H9 (cell line): ENCODE measurements around the gene PFKP. TPM values are rescaled to one million over a fixed set of nuclear protein-coding genes. Genes with fewer than 3 reads are reported as not detected.

Experiments used
- DNase-seq: peaks from one replicate; pipeline ENCODE4 v3.0.0-alpha.2; 2017
- H2AFZ ChIP-seq: one replicate; pipeline ENCODE4 v1.6.1; 2013; ENCODE audit warnings: mild to moderate bottlenecking, low read length, control low read depth, moderate library complexity
- H2AK5ac ChIP-seq: 2 replicates; pipeline ENCODE4 v1.6.1; 2013; ENCODE audit warnings: low read length, control low read depth, mixed read lengths; ENCODE audit not compliant: insufficient read length
- H2BK120ac ChIP-seq: one replicate; pipeline ENCODE4 v1.6.1; 2013; ENCODE audit warnings: low read depth, mild to moderate bottlenecking, low read length, control low read depth, inconsistent platforms; ENCODE audit not compliant: poor library complexity, severe bottlenecking
- H2BK12ac ChIP-seq: 2 replicates; pipeline ENCODE4 v1.6.1; 2013; ENCODE audit warnings: low read length, control low read depth, mixed read lengths, low read depth; ENCODE audit not compliant: insufficient read length
- H2BK15ac ChIP-seq: 2 replicates; pipeline ENCODE4 v1.6.1; 2013; ENCODE audit warnings: low read depth, low read length, control low read depth
- H2BK20ac ChIP-seq: one replicate; pipeline ENCODE4 v1.6.1; 2013; ENCODE audit warnings: low read depth, mild to moderate bottlenecking, low read length, control low read depth, inconsistent platforms; ENCODE audit not compliant: poor library complexity, severe bottlenecking
- H2BK5ac ChIP-seq: 2 replicates; pipeline ENCODE4 v1.6.1; 2013; ENCODE audit warnings: low read length, control low read depth, mixed read lengths; ENCODE audit not compliant: insufficient read length
- H3K14ac ChIP-seq: 2 replicates; pipeline ENCODE4 v1.6.1; 2013; ENCODE audit warnings: low read length, control low read depth; ENCODE audit not compliant: insufficient read depth
- H3K18ac ChIP-seq: 2 replicates; pipeline ENCODE4 v1.6.1; 2013; ENCODE audit warnings: low read depth, mild to moderate bottlenecking, mixed read lengths, low read length, control low read depth; ENCODE audit not compliant: insufficient read length
- H3K23ac ChIP-seq: 2 replicates; pipeline ENCODE4 v1.6.1; 2013; ENCODE audit warnings: low read length, control low read depth, mixed read lengths, low read depth; ENCODE audit not compliant: insufficient read length
- H3K23me2 ChIP-seq: 2 replicates; pipeline ENCODE4 v1.6.1; 2013; ENCODE audit warnings: low read depth, mild to moderate bottlenecking, mixed read lengths, low read length, control low read depth; ENCODE audit not compliant: insufficient read length, poor library complexity, severe bottlenecking
- H3K27ac ChIP-seq: 2 replicates; pipeline ENCODE4 v1.5.1; 2013; ENCODE audit warnings: low read length, control low read depth, mixed read lengths, low read depth; ENCODE audit not compliant: insufficient read length
- H3K27me3 ChIP-seq: 2 replicates; pipeline ENCODE4 v1.6.1; 2013; ENCODE audit warnings: low read length, control low read depth, inconsistent platforms; ENCODE audit not compliant: insufficient read depth
- H3K4ac ChIP-seq: 2 replicates; pipeline ENCODE4 v1.6.1; 2013; ENCODE audit warnings: low read depth, mild to moderate bottlenecking, control low read depth, inconsistent platforms, low read length, moderate library complexity
- H3K4me1 ChIP-seq: 2 replicates; pipeline ENCODE4 v1.6.1; 2013; ENCODE audit warnings: low read length, control low read depth, inconsistent platforms; ENCODE audit not compliant: insufficient read depth
- H3K4me2 ChIP-seq: 2 replicates; pipeline ENCODE4 v1.6.1; 2013; ENCODE audit warnings: low read length, control low read depth, mixed read lengths; ENCODE audit not compliant: insufficient read length, insufficient read depth
- H3K56ac ChIP-seq: 2 replicates; pipeline ENCODE4 v1.6.1; 2013; ENCODE audit warnings: low read depth, mild to moderate bottlenecking, mixed read lengths, low read length, control low read depth; ENCODE audit not compliant: insufficient read length
- H3K79me1 ChIP-seq: 2 replicates; pipeline ENCODE4 v1.6.1; 2013; ENCODE audit warnings: low read depth, mild to moderate bottlenecking, moderate library complexity, low read length, control low read depth, inconsistent platforms; ENCODE audit not compliant: insufficient read depth, poor library complexity, severe bottlenecking
- H3K79me2 ChIP-seq: 2 replicates; pipeline ENCODE4 v1.6.1; 2013; ENCODE audit warnings: low read length, control low read depth, inconsistent platforms; ENCODE audit not compliant: insufficient read depth
- H3K9ac ChIP-seq: 2 replicates; pipeline ENCODE4 v1.6.1; 2013; ENCODE audit warnings: low read length, control low read depth, mixed read lengths; ENCODE audit not compliant: insufficient read length; ENCODE audit errors: extremely low read depth
- H3K9me3 ChIP-seq: one replicate; pipeline ENCODE4 v1.6.1; 2013; ENCODE audit warnings: low read depth, low read length, inconsistent platforms; ENCODE audit not compliant: control insufficient read depth
- H3T11ph ChIP-seq: one replicate; pipeline ENCODE4 v1.6.1; 2013; ENCODE audit warnings: mild to moderate bottlenecking, low read length, control low read depth, inconsistent platforms
- H4K20me1 ChIP-seq: one replicate; pipeline ENCODE4 v1.6.1; 2013; ENCODE audit not compliant: control insufficient read depth, insufficient read length, insufficient read depth
- H4K5ac ChIP-seq: 2 replicates; pipeline ENCODE4 v1.6.1; 2013; ENCODE audit warnings: low read depth, mild to moderate bottlenecking, mixed read lengths, low read length, control low read depth; ENCODE audit not compliant: insufficient read length
- H4K8ac ChIP-seq: replicated peaks from 2 replicates; pipeline ENCODE4 v1.6.1; 2013; ENCODE audit warnings: low read length, control low read depth, mixed read lengths, low read depth; ENCODE audit not compliant: insufficient read length
- H4K91ac ChIP-seq: 2 replicates; pipeline ENCODE4 v1.6.1; 2013; ENCODE audit warnings: low read depth, mild to moderate bottlenecking, moderate library complexity, mixed read lengths, low read length, control low read depth; ENCODE audit not compliant: insufficient read length
- H3K27ac Mint-ChIP-seq, 3 experiments: 2 replicates in 2 of 3; 3 replicates in 1 of 3; pipeline ENCODE4 v1.8.0; 2020 to 2021; ENCODE audit warnings: mixed read lengths in 3 of 3, mild to moderate bottlenecking in 1 of 3, moderate library complexity in 1 of 3
- H3K27me3 Mint-ChIP-seq: 2 replicates; pipeline ENCODE4 v1.8.0; 2021; ENCODE audit warnings: low read depth, mild to moderate bottlenecking, moderate library complexity, mixed read lengths
- H3K36me3 Mint-ChIP-seq, 3 experiments: 2 replicates in 2 of 3; 3 replicates in 1 of 3; pipeline ENCODE4 v1.8.0; 2020 to 2021; ENCODE audit warnings: low read depth in 3 of 3, mixed read lengths in 3 of 3; ENCODE audit not compliant: insufficient read depth in 1 of 3
- H3K4me1 Mint-ChIP-seq, 2 experiments: 2 replicates each; pipeline ENCODE4 v1.8.0; 2020; ENCODE audit warnings: mixed read lengths in 2 of 2
- H3K4me3 Mint-ChIP-seq, 2 experiments: 2 replicates in 1 of 2; 3 replicates in 1 of 2; pipeline ENCODE4 v1.8.0; 2020 to 2021; ENCODE audit warnings: mild to moderate bottlenecking in 2 of 2, mixed read lengths in 2 of 2, moderate library complexity in 1 of 2
- H3K9me3 Mint-ChIP-seq, 2 experiments: 2 replicates in 1 of 2; 3 replicates in 1 of 2; pipeline ENCODE4 v1.8.0; 2020; ENCODE audit warnings: mild to moderate bottlenecking in 2 of 2, mixed read lengths in 2 of 2, moderate library complexity in 1 of 2
- WGBS: extraction: QIAGEN DNeasy Blood & Tissue Kit; methylation state at CpG from one replicate; pipeline ENCODE4 v1.1.7; 2013; ENCODE audit warnings: missing lambda C conversion rate, low lambda C conversion rate, mixed read lengths; ENCODE audit not compliant: insufficient read length; ENCODE audit errors: extremely low coverage; 5-methylcytosine and 5-hydroxymethylcytosine counted together
- total RNA-seq: library from RNA; stranded (reverse); gene quantifications from 2 replicates; pipeline ENCODE4 v1.2.1, GENCODE V29; 2021
- TF ChIP-seq, protein P1 (sequence below): fragments of 200-600 bp; sonication (generic); conservative IDR thresholded peaks from 3 replicates; pipeline ENCODE4 v1.8.0; 2021; ENCODE audit warnings: antibody characterized with exemption, mild to moderate bottlenecking

The PFKP gene
- total RNA-seq, 1 experiment from 2014 or later = 145 TPM

DNA sequence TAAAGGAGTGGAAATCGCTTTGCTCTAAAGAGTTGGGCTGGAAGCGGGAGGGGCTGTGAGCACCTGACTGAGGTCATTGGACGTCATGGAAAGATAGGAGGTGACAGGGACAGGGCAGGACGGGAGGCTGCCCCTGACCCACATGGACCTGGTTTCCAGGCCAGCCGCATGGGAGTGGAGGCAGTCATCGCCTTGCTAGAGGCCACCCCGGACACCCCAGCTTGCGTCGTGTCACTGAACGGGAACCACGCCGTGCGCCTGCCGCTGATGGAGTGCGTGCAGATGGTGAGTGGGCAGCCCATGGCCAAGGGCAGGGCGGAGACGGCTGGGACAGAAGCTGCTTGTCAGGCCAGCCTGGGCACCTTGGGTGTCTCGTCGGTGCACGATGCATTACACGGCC is 41.8 kb downstream of the PFKP start:
- Mint-ChIP-seq H3K27me3 (no peaks in the 10 kb centered on the region), H3K36me3 (peaks cover 65 to 88% (median 88%) of the 10 kb centered on the region in 3 experiments)
- H3K79me2 ChIP-seq = no peaks in the 10 kb centered on the region

More for the DNA sequence above, 41.8 kb downstream of the PFKP start:
- Histone ChIP-seq H3T11ph (no peak overlapping the region), H3K23me2 (no peaks in the 10 kb centered on the region), H3K4me1 (no peaks in the 10 kb centered on the region), H4K20me1 (no peaks in the 10 kb centered on the region), H3K18ac (no peak overlapping the region), H2AK5ac (no peak overlapping the region), H3K27me3 (no peaks in the 10 kb centered on the region), H2BK20ac (no peak overlapping the region), H3K4me2 (no peak overlapping the region), H4K5ac (no peak overlapping the region), H4K8ac (no peak overlapping the region), H3K27ac (no peak overlapping the region), H4K91ac (no peak overlapping the region), H2AFZ (no peak overlapping the region), H2BK120ac (no peak overlapping the region), H3K79me1 (no peaks in the 10 kb centered on the region), H3K4ac (no peak overlapping the region), H3K9me3 (no peaks in the 10 kb centered on the region), H2BK12ac (no peak overlapping the region), H2BK5ac (no peak overlapping the region), H3K14ac (no peak overlapping the region), H2BK15ac (no peak overlapping the region), H3K23ac (no peak overlapping the region), H3K56ac (no peak overlapping the region), H3K9ac (no peak overlapping the region)
- Mint-ChIP-seq H3K4me3 (no peak overlapping the region), H3K9me3 (no peaks in the 10 kb centered on the region), H3K27ac (no peak overlapping the region), H3K4me1 (no peaks in the 10 kb centered on the region)
- no peak for DNase-seq
- no CpG with 5 or more reads among the region's 21 CpGs for WGBS
- TF ChIP-seq, protein P1, sequence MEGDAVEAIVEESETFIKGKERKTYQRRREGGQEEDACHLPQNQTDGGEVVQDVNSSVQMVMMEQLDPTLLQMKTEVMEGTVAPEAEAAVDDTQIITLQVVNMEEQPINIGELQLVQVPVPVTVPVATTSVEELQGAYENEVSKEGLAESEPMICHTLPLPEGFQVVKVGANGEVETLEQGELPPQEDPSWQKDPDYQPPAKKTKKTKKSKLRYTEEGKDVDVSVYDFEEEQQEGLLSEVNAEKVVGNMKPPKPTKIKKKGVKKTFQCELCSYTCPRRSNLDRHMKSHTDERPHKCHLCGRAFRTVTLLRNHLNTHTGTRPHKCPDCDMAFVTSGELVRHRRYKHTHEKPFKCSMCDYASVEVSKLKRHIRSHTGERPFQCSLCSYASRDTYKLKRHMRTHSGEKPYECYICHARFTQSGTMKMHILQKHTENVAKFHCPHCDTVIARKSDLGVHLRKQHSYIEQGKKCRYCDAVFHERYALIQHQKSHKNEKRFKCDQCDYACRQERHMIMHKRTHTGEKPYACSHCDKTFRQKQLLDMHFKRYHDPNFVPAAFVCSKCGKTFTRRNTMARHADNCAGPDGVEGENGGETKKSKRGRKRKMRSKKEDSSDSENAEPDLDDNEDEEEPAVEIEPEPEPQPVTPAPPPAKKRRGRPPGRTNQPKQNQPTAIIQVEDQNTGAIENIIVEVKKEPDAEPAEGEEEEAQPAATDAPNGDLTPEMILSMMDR = no peak
